ENCODE data around the gene SLA2. TPM values are rescaled to one million over a fixed set of nuclear protein-coding genes. Genes with fewer than 3 reads are reported as not detected.

SLA2 gene
- total and polyA plus RNA-seq, 8 donors = 0.13 to 0.34 (median 0.22) TPM; not detected in 1

DNA sequence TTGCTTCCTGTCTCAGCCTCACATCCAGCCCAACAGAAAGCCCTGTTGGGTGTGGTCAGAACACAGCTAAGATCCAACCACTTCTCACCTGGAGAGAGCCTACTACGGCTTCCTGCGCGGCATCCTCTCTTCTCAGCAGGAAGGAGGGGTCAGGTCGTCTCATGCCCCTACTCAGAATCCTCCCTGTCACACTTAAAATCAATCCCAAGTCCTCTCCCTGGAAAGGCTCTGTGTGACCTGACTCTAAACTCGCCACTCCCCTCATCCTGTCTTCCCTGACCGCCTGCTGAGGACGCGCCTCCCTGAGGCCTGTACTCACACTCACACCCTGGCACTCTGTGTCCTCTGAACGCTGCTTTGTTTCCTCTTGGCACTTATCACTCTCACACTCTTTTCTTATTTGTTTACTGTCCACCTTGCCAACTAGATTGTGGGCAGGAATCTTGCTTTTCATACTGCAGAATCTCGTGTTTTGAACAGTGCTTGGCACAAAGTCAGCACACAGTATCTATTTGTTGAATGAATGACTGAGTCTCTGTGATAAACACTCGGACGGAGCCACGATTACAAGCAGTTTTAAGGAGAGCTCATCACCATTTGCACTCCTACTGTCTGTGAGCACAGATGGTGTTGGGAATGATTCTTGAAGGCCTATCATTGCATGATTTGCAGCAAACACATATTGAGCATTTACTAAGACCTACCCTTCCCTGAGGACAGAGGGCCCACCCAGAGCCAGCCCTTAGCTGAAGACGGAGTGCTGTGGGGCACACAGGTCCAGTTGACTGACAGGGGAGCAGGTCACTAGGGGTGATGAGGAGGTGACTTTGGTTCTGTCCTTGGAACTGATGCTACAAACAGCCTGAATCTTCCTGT is 21.7 kb downstream of the SLA2 start:
- no peak for FAIRE-seq
- DNase-seq = no peak
- 26 to 32% methylated on average over 14 of the region's 14 CpGs for WGBS, 2 donors
- Histone ChIP-seq H3K27me3 (no peaks in the 10 kb centered on the region), H3K4me3 (no peak overlapping the region), H3K27ac (peak overlapping the region in 1 of 4 donors; percentile 23), H3K9me3 (no peaks in the 10 kb centered on the region), H3K36me3 (no peaks in the 10 kb centered on the region), H3K4me1 (no peaks in the 10 kb centered on the region)
- intact Hi-C loops (cut with DNase I) = no loop called here
- peak; percentile 64 to 90 (median 82) for ATAC-seq
- no peak for TF ChIP-seq CTCF (IDR thresholded peaks at IDR 0.05)

GRCh38 chr20:36623444-36623843 is 22.6 kb downstream of the SLA2 start:
- FAIRE-seq (no peak), ATAC-seq (no peak), DNase-seq (no peak)
- no peaks in the 10 kb centered on the region for H3K4me1 ChIP-seq
- intact Hi-C loops (cut with DNase I) = no loop called here
- H3K27me3 ChIP-seq = no peaks in the 10 kb centered on the region
- no peaks in the 10 kb centered on the region for H3K36me3 ChIP-seq
- H3K27ac ChIP-seq = no peak overlapping the region
- 72 to 78% methylated on average over 2 of the region's 2 CpGs for WGBS, 2 donors
- no peaks in the 10 kb centered on the region for H3K9me3 ChIP-seq
- no peak overlapping the region for H3K4me3 ChIP-seq
- no peak for TF ChIP-seq CTCF (IDR thresholded peaks at IDR 0.05)

- WGBS, 2 donors = 92 to 93% methylated on average over 5 of the region's 5 CpGs
- no peak for FAIRE-seq
These were observed 25.1 kb downstream of the SLA2 start for GRCh38 chr20:36620917-36621316.

GRCh38 chr20:36614781-36615557 is 31.0 kb downstream of the SLA2 start:
- Histone ChIP-seq H3K4me3 (no peak overlapping the region), H3K36me3 (peaks cover 3 to 22% (median 22%) of the 10 kb centered on the region in 3 donors), H3K9me3 (no peaks in the 10 kb centered on the region), H3K27ac (peak overlapping the region in 2 of 4 donors; percentile 58 to 62), H3K4me1 (peaks cover 0 to 4% (median 0%) of the 10 kb centered on the region in 3 donors), H3K27me3 (no peaks in the 10 kb centered on the region)
- TF ChIP-seq CTCF (IDR thresholded peaks at IDR 0.05) = no peak
- ATAC-seq (peak; percentile 11 to 70 (median 46)), DNase-seq (no peak), FAIRE-seq (no peak)
- intact Hi-C loops (cut with DNase I) = no loop called here
- 81 to 86% methylated on average over 14 of the region's 14 CpGs for WGBS, 2 donors

More at GRCh38 chr20:36620917-36621316, 25.1 kb downstream of the SLA2 start:
- no peaks in the 10 kb centered on the region for H3K4me1 ChIP-seq
- no peaks in the 10 kb centered on the region for H3K36me3 ChIP-seq
- no peaks in the 10 kb centered on the region for H3K9me3 ChIP-seq
- intact Hi-C loops (cut with DNase I) = no loop called here
- no peak overlapping the region for H3K27ac ChIP-seq
- ATAC-seq (no peak), DNase-seq (no peak)
- H3K4me3 ChIP-seq = no peak overlapping the region
- no peaks in the 10 kb centered on the region for H3K27me3 ChIP-seq
- no peak for TF ChIP-seq CTCF (IDR thresholded peaks at IDR 0.05)

Measured in pancreas (tissue), 10 donors.